Activated CD4-positive, CD25-positive, alpha-beta regulatory T cell treated with anti-CD3 and anti-CD28 coated beads, Interleukin-2, amount 50 U/mL, for 72 hours (primary cell): ENCODE data around the gene AOC3.
"Not testable (repeated sequence)": the region's sequence is repeated elsewhere in the genome, so short reads cannot be mapped to it uniquely, and the experiment has no call there.

ENCODE experiments used
- DNase-seq: peaks from one replicate; pipeline ENCODE4 v3.0.0; 2021

The AOC3 gene

DNA sequence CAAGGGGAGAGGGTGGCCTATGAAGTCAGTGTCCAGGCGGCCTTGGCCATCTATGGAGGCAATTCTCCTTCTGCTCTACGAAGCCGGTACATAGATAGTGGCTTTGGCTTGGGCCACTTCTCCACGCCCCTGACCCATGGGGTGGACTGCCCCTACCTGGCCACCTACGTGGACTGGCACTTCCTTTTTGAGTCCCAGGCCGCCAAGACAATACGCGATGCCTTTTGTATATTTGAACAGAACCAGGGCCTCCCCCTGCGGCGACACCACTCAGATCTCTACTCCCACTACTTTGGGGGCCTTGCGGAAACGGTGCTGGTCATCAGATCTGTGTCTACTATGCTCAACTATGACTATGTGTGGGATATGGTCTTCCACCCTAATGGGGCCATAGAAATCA, 17.3 kb downstream of the AOC3 start:
- DNase-seq, result no peak

- no peak for DNase-seq
Measured at GRCh38 chr17:42871647-42872046, 20.6 kb downstream of the AOC3 start.

- no peak for DNase-seq
Measured at GRCh38 chr17:42872251-42872965, 21.4 kb downstream of the AOC3 start.

DNA sequence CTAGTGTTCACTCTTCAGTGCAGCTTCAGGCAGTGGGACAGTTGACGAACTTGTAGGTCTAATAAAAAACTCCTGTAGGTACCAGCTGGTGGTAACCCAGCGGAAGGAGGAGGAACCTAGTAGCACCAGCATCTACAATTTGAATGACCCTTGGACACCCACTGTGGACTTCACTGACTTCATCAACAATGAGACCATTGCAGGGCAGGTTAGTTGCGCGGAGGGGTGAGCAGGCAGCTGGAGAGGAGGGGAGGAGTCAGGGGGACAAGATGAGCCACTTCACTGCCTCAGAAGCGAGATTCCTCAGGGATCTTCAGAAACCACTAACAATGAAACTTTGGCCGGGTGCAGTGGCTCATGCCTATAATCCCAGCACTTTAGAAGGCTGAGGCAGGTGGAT, 22.3 kb downstream of the AOC3 start:
- DNase-seq, result no peak

DNA sequence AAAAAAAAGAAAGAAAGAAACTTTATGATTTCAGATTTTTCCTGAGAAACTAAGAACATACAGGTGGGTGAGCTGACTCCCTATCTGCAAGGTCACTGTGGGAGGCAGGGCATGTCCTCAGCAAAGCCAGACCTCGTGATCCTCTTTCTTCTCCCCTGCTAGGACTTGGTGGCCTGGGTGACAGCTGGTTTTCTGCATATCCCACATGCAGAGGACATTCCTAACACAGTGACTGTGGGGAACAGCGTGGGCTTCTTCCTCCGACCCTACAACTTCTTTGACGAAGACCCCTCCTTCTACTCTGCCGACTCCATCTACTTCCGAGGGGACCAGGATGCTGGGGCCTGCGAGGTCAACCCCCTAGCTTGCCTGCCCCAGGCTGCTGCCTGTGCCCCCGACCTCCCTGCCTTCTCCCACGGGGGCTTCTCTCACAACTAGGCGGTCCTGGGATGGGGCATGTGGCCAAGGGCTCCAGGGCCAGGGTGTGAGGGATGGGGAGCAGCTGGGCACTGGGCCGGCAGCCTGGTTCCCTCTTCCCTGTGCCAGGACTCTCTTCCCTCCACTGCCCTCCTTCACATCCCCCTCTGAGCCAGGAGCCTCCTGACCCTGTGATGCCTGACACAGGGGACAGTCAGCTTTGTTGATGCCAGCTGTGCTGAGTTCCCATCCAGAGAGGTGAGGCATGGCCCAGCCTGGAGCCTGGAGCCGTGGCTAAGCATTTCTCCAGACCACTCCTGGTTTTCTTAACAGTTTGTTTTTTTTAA, 23.1 kb downstream of the AOC3 start:
- DNase-seq, result not testable (repeated sequence)

DNA sequence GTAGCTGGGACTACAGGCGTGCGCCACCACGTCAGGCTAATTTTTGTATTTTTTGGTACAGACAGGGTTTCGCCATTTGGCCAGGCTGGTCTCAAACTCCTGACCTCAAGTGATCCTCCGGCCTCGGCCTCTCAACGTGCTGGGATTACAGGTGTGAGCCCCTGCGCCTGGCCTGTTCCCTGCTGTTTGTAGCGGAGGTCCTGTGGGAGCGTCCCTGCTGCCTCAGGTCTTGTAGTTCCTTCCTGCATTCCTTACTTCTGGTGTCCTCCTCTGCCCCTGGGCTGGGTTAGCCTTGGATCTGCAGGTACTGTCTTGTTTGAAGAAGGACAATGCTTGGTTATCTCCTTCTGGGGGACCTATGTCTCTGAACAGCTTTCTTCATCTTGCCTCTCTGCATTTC, 26.0 kb downstream of the AOC3 start:
- no peak for DNase-seq

GRCh38 chr17:42878123-42878880, 27.3 kb downstream of the AOC3 start:
- DNase-seq, result no peak

DNA sequence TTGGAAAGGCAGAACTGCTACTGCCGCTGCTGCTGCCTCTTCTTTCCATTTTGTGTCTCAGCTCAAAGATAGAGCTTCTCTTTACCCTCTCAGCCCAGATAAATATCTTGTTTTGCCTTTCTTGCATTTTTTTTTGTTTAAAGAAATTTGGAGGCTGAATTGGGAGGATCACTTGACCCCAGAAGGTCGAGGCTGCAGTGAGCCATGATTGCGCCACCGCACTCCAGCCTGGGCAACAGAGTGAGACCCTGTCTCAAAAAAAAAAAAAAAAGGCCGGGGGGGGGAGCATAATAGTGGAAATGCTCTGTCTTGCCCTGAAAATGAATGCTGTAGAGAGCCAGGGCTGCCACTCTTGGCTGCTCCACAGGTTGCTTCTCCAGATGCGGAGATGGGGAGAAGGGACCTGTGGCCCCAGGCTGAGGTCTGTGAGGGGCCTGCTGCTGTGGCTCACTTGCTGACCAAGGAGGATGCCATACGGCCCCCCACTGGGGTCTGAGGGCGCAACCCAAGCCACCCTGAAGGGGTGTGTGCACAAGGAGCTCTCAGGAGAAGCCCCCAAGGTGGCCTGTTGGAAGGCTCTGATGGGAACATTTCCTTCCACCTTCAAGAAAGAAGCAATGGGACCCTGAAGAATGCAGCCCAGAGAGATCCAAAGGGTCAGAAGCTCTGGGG, 28.1 kb downstream of the AOC3 start:
- DNase-seq, result no peak

DNA sequence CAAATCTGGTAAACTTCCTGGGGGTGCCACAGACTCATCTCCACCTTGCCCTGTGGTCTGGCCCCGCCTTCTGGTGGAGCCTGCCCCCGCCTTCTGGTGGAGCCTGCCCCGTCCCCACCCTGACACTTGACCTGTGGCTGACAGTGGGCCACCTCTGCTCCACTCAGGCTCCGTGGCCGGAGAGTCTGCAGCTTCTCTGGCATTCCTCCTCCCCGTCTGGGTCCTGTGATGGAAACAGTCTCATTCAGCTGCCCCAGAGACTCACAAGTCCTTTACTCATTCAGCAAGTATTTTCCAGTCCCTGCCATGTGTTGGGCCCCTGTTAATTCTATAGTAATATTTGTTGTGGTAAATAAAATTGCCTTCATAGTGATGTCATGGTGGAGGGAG, 28.6 kb downstream of the AOC3 start:
- no peak for DNase-seq

DNA sequence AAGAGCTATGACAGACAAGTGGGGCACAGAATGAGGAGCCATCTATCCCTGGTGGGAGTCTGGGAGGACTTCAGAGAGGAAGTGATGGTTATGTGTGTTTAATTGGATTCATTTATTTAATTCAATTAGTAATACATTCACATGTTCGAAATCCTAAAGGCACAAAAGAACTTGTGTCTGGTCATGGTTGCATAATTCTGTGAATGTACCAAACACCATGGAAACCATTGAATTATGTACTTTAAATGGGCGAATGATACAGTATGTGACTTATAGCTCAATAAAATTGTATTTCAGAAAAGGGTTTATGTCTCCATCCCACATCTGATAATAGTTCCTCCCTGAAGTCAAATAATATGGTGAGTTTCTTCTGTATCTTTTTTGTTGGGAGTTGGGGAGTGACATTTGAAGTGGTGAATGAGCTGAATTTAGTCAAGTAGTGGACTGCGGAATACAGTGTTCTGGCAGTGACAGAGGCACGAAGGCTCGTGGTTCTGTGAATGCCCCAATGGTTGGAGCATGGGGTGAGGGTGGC, 29.8 kb downstream of the AOC3 start:
- no peak for DNase-seq

- not testable (repeated sequence) for DNase-seq
Measured at GRCh38 chr17:42881706-42882105, 30.7 kb downstream of the AOC3 start.

DNA sequence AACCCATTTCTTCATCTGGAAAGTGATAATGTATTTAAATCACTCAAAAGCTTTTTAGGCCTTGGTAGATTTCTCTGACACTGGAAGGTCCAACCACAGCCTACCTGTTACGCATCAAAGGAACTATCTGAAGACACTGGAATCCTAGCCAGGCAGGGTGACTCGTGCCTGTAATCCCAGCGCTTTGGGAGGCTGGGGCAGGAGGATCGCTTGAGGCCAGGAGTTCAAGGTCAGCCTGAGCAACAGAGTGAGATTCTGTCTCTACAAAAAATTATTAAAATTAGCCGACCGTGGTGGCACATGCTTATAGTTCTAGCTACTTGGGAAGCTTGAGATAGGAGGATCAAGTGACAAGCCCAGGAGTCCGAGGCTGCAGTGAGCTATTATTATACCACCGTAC, 31.2 kb downstream of the AOC3 start:
- no peak for DNase-seq

- no peak for DNase-seq
Measured at GRCh38 chr17:42883802-42884558, 33.0 kb downstream of the AOC3 start.

GRCh38 chr17:42885806-42886205, 34.8 kb downstream of the AOC3 start:
- DNase-seq, result not testable (repeated sequence)

- DNase-seq, result no peak
Measured at GRCh38 chr17:42886283-42887176, 35.5 kb downstream of the AOC3 start.

DNA sequence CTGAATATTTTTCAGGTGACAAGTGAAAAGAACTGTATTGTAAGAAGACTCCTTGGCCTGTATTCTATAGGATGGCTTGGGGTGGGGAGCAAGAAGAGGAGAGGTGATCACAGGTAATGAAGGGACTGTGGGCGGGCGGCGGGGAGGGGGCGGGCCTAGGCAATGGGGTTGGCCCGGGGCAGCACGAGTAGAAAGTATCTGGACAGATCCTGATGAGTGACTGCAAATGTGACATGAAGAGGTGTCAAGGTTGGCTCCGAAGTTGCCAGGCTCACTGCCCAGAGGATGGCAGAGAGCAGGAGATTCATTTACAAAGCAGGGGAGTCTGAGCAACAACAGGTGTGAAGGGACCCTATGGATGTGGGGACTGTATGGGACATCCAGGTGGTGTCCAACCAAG, 38.8 kb downstream of the AOC3 start:
- no peak for DNase-seq

DNA sequence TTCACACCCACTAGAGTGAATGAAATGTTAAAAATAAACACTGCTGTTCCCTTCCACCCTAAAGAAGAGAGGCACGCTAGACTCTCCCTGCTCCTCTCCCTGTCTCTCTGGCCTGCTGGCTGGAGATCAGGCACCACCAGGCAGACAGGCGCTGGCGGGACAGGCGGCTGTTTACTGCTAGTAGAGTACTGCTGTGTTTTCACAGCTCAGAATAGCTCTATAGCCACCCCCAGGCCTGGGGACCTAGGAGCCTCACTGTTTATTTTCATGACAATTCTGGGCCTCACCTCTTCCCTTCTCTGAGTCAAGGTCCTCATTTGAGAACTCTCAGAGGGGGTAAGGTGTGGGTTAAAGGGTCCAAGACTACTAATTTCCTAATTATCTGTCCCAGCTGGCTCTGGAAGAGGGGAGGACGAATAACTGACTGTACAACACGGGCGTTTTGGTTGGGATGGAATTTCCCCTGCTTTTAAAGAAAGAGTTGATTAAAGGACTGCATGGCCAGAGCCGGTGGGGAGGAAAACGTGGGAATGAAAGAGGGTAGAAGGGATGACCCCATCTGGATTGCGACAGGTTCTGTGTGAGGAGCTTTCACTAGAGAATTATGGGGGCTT, 40.6 kb downstream of the AOC3 start:
- no peak for DNase-seq

GRCh38 chr17:42893359-42893758, 42.4 kb downstream of the AOC3 start:
- no peak for DNase-seq

DNA sequence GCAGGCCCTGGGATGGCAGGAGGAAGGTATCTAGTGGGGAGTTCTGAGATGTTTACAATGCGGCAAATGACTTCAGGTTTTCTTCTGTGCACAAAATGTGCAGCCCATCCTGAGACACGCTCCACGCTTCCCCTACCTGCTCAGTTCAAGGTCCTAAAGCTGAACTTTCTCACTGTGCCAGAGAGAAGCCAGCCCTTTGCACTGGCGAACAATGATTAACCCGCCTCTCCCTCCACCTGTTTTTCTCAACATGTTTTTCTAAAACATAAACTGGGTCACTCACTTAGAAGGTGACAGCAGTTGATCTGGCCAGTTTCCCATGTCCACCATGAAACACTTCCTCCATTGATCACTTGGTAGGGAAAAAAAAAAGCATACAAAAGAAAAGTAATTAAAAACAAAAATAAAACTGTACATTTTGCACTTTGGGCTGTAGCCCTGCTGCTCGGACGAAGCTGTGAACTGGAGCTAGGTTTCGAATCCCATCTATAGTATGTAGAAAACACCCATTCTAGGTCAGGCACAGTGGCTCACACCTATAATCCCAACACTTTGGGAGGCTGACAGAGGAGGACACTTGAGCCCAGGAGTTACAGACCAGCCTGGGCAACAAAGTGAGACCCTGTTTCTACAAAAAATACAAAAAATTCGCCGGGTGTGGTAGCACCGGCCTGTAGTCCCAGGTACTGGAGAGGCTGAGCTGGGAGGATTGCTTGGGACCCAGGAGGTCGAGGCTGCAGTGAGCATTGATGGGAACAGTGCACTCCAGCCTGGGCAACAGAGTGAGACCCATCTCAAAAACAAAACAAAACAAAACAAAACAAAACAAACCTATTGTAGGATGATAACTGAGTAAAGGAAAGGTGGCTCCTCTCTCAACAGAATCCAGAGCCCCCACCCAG, 43.5 kb downstream of the AOC3 start:
- no peak for DNase-seq

- DNase-seq, result no peak
Measured at GRCh38 chr17:42895185-42895555, 44.2 kb downstream of the AOC3 start.
